ENCODE data around the gene ZFYVE21. TPM values are rescaled to one million over a fixed set of nuclear protein-coding genes. Genes with fewer than 3 reads are reported as not detected.
A peak's percentile ranks its signal among the peaks of the same experiment; 100 is the strongest.

ZFYVE21 gene
- total and polyA plus RNA-seq, 4 donors = 28.0 to 36.9 (median 30.8) TPM

DNA sequence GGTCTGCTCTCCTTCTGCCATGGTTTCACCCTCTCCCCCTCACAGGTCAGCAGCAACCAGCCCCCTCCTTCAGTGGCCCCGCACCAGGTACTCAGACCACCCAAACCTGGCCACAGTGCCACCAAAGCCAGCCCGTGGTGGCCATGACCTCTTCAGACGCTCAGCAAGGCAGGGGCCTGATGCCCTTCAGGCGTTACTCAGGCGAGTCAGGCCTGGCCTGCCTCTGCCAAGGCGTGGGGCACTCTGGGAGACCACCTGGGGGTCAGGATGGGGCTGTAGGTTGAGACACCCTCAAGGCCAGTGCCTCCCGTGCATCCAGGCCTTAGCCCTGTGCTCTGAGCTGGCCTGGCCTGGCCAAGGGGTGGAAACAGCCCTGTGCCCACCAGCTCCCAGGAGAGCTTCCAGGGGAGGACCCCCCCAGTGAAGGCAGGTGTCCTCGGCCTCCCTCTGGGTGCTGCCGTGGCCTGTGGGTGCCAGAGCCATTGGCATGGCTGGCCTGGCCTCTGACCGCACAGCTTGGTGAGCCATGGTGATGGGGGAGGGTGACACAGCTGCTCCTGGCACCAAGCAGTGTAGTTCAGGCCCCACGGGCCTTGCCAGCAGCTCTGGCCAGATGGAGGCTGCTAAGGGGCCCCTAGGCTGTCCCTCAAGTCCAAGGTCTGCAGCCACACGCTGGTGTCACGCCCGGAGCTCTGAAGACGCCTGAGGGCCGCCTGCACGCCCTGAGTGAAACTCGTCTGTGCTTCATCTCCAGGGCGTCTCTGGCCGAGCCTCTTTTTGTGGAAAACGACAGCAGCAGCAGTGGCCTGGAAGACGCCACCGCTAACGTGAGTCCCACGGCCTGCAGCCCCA, 15.5 kb upstream of the ZFYVE21 start:
- no peak for DNase-seq (ENCODE audit: low spot score)
- peak overlapping the region; percentile 39 to 42 for H3K27ac ChIP-seq (ENCODE audit: low read depth in 1 of 2, low read length in 2 of 2)
- peaks cover 3 to 30% (median 13%) of the 10 kb centered on the region in 4 donors for H3K4me1 ChIP-seq (ENCODE audit: control insufficient read depth in 4 of 4, insufficient read depth in 4 of 4, low read length in 3 of 4)
- H3K9ac ChIP-seq (ENCODE audit: low read depth in 1 of 2, low read length in 2 of 2) = no peak overlapping the region
- peaks cover 0 to 12% (median 3%) of the 10 kb centered on the region in 4 donors for H3K36me3 ChIP-seq (ENCODE audit: control insufficient read depth in 4 of 4, insufficient read depth in 3 of 4, low read depth in 1 of 4, low read length in 3 of 4)
- no peaks in the 10 kb centered on the region for H3K27me3 ChIP-seq (ENCODE audit: control insufficient read depth in 4 of 4, insufficient read depth in 4 of 4, low read length in 3 of 4)
- H3K9me3 ChIP-seq (ENCODE audit: control insufficient read depth in 4 of 4, low read length in 3 of 4) = no peaks in the 10 kb centered on the region
- WGBS = 65% methylated on average over 25 of the region's 25 CpGs
- TF ChIP-seq HNF4A (conservative IDR thresholded peaks at IDR 0.05) (peak in 1 of 2 donors; percentile 74), GABPA (IDR thresholded peaks at IDR 0.05 in 1 of 2, conservative IDR thresholded peaks at IDR 0.05 in 1 of 2) (no peak), RXRA (IDR thresholded peaks at IDR 0.05) (peak in 1 of 2 donors; percentile 38), FOXA2 (IDR thresholded peaks at IDR 0.05) (no peak), HNF4G (IDR thresholded peaks at IDR 0.05) (no peak)
- TF ChIP-seq, protein P1, sequence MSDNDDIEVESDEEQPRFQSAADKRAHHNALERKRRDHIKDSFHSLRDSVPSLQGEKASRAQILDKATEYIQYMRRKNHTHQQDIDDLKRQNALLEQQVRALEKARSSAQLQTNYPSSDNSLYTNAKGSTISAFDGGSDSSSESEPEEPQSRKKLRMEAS (IDR thresholded peaks at IDR 0.05) = no peak
- TF ChIP-seq, protein P2, sequence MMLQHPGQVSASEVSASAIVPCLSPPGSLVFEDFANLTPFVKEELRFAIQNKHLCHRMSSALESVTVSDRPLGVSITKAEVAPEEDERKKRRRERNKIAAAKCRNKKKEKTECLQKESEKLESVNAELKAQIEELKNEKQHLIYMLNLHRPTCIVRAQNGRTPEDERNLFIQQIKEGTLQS (IDR thresholded peaks at IDR 0.05) = no peak
- H3K4me3 ChIP-seq (ENCODE audit: low read depth in 1 of 3, low read length in 3 of 3) = no peak overlapping the region

DNA sequence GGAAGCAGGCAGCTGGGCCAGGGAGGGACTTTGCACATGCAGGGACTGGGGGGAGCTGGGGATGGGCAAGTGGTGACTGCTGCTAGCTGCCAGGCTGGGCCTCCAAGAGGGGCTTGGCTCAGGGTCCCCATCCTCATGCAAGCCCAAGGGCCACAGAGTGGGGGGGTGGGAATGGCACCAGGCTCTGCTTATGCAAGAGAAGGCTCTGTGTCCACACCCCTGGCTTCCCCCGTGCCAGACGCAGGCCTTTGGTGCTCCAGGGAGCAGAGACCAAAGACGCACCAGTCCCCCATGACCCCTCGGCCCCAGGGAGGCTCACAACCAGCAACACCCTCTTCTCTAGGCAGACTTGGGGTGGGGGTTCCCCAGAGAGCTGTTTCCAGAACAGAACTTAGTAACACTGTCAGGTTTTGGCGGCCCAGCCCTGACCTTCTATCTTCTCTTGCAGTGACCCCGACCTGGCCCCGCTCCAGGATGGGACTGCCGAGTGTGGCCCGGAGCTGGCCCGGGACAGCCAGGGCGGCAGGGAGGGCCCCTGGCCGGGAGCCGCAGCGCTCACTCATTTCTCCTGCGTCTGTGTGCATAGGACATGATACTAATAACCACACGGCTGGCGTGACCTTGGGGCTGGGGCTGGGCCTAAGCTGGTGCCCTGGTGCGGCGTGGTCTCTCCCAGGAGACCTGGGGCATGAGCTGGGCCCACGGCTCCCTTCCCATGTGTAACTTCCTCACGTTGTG, 14.7 kb upstream of the ZFYVE21 start:
- no peaks in the 10 kb centered on the region for H3K27me3 ChIP-seq (ENCODE audit: control insufficient read depth in 4 of 4, insufficient read depth in 4 of 4, low read length in 3 of 4)
- peak overlapping the region; percentile 39 to 42 for H3K27ac ChIP-seq (ENCODE audit: low read depth in 1 of 2, low read length in 2 of 2)
- peaks cover 0 to 12% (median 3%) of the 10 kb centered on the region in 4 donors for H3K36me3 ChIP-seq (ENCODE audit: control insufficient read depth in 4 of 4, insufficient read depth in 3 of 4, low read depth in 1 of 4, low read length in 3 of 4)
- no peak for TF ChIP-seq GABPA (IDR thresholded peaks at IDR 0.05 in 1 of 2, conservative IDR thresholded peaks at IDR 0.05 in 1 of 2)
- TF ChIP-seq RXRA (IDR thresholded peaks at IDR 0.05) = peak in 1 of 2 donors; percentile 23
- no peak for DNase-seq (ENCODE audit: low spot score)
- no peaks in the 10 kb centered on the region for H3K9me3 ChIP-seq (ENCODE audit: control insufficient read depth in 4 of 4, low read length in 3 of 4)
- no peak overlapping the region for H3K9ac ChIP-seq (ENCODE audit: low read depth in 1 of 2, low read length in 2 of 2)
- WGBS = 60% methylated on average over 21 of the region's 21 CpGs
- H3K4me1 ChIP-seq (ENCODE audit: control insufficient read depth in 4 of 4, insufficient read depth in 4 of 4, low read length in 3 of 4) = peaks cover 2 to 34% (median 14%) of the 10 kb centered on the region in 4 donors
- H3K4me3 ChIP-seq (ENCODE audit: low read depth in 1 of 3, low read length in 3 of 3) = no peak overlapping the region

- Histone ChIP-seq H3K27me3 (ENCODE audit: control insufficient read depth in 4 of 4, insufficient read depth in 4 of 4, low read length in 3 of 4) (no peaks in the 10 kb centered on the region), H3K4me1 (ENCODE audit: control insufficient read depth in 4 of 4, insufficient read depth in 4 of 4, low read length in 3 of 4) (peaks cover 2 to 37% (median 14%) of the 10 kb centered on the region in 4 donors), H3K9ac (ENCODE audit: low read depth in 1 of 2, low read length in 2 of 2) (no peak overlapping the region), H3K4me3 (ENCODE audit: low read depth in 1 of 3, low read length in 3 of 3) (no peak overlapping the region), H3K36me3 (ENCODE audit: control insufficient read depth in 4 of 4, insufficient read depth in 3 of 4, low read depth in 1 of 4, low read length in 3 of 4) (peaks cover 0 to 12% (median 3%) of the 10 kb centered on the region in 4 donors), H3K9me3 (ENCODE audit: control insufficient read depth in 4 of 4, low read length in 3 of 4) (no peaks in the 10 kb centered on the region), H3K27ac (ENCODE audit: low read depth in 1 of 2, low read length in 2 of 2) (no peak overlapping the region)
- WGBS = 89% methylated on average over 5 of the region's 5 CpGs
- DNase-seq (ENCODE audit: low spot score) = no peak
- TF ChIP-seq, protein P1 (IDR thresholded peaks at IDR 0.05) = no peak
- no peak for TF ChIP-seq FOXA1 (IDR thresholded peaks at IDR 0.05)
- TF ChIP-seq FOXA2 (IDR thresholded peaks at IDR 0.05) = no peak
- no peak for TF ChIP-seq TAF1 (conservative IDR thresholded peaks at IDR 0.05)
- TF ChIP-seq, protein P2 (IDR thresholded peaks at IDR 0.05) = no peak
- no peak for TF ChIP-seq NR2F2 (IDR thresholded peaks at IDR 0.05)
- TF ChIP-seq RXRA (IDR thresholded peaks at IDR 0.05) = no peak
- TF ChIP-seq JUND (IDR thresholded peaks at IDR 0.05) = no peak
- no peak for TF ChIP-seq YY1 (IDR thresholded peaks at IDR 0.05)
- TF ChIP-seq, protein P3, sequence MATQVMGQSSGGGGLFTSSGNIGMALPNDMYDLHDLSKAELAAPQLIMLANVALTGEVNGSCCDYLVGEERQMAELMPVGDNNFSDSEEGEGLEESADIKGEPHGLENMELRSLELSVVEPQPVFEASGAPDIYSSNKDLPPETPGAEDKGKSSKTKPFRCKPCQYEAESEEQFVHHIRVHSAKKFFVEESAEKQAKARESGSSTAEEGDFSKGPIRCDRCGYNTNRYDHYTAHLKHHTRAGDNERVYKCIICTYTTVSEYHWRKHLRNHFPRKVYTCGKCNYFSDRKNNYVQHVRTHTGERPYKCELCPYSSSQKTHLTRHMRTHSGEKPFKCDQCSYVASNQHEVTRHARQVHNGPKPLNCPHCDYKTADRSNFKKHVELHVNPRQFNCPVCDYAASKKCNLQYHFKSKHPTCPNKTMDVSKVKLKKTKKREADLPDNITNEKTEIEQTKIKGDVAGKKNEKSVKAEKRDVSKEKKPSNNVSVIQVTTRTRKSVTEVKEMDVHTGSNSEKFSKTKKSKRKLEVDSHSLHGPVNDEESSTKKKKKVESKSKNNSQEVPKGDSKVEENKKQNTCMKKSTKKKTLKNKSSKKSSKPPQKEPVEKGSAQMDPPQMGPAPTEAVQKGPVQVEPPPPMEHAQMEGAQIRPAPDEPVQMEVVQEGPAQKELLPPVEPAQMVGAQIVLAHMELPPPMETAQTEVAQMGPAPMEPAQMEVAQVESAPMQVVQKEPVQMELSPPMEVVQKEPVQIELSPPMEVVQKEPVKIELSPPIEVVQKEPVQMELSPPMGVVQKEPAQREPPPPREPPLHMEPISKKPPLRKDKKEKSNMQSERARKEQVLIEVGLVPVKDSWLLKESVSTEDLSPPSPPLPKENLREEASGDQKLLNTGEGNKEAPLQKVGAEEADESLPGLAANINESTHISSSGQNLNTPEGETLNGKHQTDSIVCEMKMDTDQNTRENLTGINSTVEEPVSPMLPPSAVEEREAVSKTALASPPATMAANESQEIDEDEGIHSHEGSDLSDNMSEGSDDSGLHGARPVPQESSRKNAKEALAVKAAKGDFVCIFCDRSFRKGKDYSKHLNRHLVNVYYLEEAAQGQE (IDR thresholded peaks at IDR 0.05) = no peak
- no peak for TF ChIP-seq GABPA (IDR thresholded peaks at IDR 0.05 in 1 of 2, conservative IDR thresholded peaks at IDR 0.05 in 1 of 2)
- no peak for TF ChIP-seq HNF4G (IDR thresholded peaks at IDR 0.05)
- TF ChIP-seq EGR1 (IDR thresholded peaks at IDR 0.05; ENCODE audit: low read depth in 2 of 2) = no peak
- TF ChIP-seq SP1 (IDR thresholded peaks at IDR 0.05) = no peak
- TF ChIP-seq HNF4A (conservative IDR thresholded peaks at IDR 0.05) = no peak
- no peak for TF ChIP-seq RAD21 (IDR thresholded peaks at IDR 0.05)
- TF ChIP-seq, protein P4, sequence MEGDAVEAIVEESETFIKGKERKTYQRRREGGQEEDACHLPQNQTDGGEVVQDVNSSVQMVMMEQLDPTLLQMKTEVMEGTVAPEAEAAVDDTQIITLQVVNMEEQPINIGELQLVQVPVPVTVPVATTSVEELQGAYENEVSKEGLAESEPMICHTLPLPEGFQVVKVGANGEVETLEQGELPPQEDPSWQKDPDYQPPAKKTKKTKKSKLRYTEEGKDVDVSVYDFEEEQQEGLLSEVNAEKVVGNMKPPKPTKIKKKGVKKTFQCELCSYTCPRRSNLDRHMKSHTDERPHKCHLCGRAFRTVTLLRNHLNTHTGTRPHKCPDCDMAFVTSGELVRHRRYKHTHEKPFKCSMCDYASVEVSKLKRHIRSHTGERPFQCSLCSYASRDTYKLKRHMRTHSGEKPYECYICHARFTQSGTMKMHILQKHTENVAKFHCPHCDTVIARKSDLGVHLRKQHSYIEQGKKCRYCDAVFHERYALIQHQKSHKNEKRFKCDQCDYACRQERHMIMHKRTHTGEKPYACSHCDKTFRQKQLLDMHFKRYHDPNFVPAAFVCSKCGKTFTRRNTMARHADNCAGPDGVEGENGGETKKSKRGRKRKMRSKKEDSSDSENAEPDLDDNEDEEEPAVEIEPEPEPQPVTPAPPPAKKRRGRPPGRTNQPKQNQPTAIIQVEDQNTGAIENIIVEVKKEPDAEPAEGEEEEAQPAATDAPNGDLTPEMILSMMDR (IDR thresholded peaks at IDR 0.05; ENCODE audit: low read depth, low read length, missing input control) = no peak
Observed at GRCh38 chr14:103702095-103702494, 13.5 kb upstream of the ZFYVE21 start.

Data from liver (tissue), 9 donors.